ENCODE data around the gene HOXA4.

Gene HOXA4

GRCh38 chr7:27102581-27103442, 27.7 kb downstream of the HOXA4 start, which contains the start of gene HOXA2:
TSS of gene HOXA2 (minus strand) at chr7:27102683. CDS start at chr7:27102500, 183 bp downstream.
- DNase-seq, result no peak

DNA sequence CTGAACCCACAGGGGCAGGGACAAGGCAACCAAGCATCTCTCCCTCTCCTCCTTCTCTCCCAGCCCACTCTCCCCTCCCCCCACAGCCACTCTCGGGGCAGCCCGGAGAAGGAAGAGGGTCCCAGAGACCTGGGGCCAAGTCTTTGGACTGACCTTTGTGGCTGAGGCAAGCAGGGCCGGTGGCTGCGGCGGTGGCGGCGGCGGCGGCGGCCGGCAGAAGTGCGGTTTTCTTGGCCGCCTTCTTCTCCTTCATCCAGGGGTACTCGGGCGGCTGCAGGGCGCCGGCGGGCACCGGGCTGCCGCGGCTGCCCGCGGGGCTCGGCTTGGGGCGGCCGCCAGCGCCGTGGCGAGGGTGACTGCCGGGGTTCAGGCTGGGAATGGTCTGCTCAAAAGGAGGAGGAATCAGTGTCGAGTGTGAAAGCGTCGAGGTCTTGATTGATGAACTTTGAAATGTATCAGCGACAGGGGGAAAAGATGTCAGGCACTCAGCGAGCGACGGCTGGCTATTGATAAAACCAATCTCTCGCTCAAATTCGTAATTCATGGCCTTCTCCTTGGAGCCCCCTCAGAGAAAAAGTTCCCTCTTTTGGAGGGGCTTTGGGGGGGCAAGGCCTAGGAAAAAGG, 28.5 kb downstream of the HOXA4 start:
- DNase-seq, result no peak

DNA sequence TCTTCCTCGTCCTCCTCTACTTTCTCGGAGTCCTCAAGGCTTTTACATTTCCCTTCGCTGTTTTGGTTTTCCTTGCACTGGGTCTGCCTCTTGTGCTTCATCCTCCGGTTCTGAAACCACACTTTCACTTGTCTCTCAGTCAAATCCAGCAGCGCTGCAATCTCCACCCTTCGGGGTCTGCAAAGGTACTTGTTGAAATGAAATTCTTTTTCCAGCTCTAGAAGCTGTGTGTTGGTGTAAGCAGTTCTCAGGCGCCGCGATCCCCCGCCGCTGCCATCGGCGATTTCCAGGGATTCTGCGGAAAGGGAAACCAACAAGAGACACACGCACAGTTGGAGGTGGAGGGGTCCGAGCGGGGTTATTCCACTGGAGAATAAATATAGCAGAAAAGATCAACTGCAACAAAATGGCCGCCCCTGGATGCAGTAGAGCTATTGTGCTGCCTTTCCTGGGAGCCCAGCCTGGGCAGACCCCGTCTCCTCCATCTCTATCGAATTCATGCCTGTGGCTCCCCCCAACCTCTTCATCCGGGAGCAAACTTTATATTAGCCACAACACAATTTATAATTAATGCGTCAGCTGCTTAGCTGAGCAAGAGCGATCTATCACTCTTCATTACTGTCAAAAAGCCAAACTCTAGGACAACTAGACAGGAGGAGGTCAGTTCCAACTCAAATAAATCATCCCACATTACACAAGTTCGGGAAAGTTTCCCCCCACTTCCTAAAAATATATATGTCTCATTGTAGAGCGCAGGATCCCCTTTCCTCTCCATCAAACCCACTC, 29.2 kb downstream of the HOXA4 start:
- no peak for DNase-seq

DNA sequence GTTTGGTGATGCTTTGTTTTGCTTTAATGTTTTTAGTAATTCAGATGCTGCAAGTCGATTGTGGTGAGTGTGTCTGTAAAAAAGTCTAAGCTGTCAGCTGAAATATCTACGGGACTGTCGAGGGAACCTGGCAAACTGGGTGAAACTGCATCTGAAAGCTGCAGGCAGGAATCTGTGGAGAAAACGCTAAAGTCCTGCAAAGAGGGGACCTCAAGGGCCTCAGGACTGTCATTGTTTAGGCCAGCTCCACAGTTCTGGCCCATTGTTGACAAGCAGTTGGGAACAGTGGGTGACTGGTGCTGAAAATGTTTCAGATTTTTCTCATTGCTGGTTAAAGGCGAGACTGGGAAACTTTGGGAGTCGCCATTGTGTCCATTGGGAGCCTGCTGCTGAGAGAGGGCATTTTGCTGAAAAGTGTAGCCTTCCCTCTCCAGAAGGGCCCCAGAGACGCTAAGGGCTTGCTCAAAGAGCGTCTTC, 29.8 kb downstream of the HOXA4 start:
- no peak for DNase-seq

DNA sequence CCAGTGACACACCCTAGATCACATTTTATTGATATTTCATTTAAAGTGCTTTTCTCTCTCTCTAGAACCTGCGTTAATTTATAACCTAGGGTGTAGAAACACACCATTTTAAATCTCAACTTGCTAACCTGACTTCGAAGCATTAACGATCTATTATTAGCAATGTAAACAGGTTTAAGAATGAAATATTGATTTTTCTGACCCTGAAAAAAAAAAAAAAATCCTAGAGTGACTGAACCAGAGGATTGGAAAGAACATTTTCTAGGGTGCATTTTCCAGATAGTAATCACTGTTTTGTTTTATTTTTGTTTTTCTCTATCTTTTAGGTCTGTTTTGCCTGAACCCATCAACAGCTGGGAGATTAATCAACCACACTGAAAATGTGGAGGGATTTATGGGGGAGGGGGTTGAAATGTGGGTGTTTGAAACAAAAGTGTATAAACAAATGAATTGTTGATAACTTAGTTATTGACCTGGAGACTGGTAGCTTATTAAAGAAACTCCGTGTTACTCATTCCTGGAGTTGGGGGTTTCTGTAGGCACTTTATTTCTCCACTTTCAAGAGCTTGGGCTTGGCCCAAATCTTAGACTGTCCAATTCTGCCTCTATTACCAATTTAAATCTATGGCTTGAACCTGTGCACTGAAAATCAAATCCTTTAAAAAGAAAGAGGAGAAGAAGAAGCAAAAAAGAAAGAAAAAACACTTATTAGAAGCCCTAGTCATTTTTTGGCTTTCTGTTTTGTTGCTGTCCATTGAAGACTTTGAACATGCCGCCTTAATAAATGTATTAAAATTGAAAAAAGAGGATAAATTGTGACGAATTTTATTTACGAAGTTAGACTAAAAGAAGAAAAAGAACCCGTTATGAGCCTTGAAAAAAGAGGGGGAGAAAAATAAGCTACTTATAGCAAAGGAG, 30.8 kb downstream of the HOXA4 start:
- DNase-seq, result no peak

DNA sequence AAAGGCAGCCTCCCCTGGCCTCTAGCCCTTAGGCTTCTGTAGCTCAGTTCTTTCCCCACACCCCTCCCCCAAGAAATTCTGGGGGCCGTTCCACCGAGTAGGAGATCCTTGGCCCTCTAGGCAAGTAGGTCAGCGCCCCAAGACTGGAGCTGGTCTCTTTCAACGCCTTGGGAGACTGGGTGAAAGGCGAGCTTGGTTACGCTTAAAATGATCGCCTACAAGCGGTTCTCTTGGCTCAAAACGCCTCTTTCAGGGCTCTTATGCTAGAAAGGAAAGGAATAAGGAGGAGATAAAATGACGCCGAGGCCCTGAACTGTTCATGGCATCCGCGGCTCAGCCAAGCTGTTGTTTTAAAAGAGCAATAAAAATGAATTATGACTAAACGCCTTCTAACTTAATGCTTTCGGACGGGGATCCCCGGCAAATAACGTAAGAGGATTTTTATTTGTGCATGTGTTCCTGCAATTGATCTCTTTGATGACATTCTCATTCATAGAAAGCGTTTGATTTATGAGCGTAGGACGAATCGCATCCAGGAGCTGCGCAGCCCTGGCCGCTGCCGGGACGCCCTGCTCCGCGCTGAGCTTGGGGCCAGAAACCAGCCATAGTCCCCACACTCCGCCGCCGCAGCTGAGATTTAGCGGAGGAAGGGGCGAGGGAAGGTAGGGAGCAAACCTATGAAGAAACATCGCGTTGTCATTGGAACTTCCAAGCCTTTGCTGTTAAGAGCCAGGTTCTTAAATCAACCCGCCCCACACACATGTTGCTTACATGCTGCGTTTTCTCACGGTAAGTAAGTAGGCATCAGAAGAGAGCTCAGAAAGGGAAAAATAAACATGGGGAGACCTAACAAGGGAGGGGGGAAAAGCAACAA, 31.7 kb downstream of the HOXA4 start:
- DNase-seq, result no peak

DNA sequence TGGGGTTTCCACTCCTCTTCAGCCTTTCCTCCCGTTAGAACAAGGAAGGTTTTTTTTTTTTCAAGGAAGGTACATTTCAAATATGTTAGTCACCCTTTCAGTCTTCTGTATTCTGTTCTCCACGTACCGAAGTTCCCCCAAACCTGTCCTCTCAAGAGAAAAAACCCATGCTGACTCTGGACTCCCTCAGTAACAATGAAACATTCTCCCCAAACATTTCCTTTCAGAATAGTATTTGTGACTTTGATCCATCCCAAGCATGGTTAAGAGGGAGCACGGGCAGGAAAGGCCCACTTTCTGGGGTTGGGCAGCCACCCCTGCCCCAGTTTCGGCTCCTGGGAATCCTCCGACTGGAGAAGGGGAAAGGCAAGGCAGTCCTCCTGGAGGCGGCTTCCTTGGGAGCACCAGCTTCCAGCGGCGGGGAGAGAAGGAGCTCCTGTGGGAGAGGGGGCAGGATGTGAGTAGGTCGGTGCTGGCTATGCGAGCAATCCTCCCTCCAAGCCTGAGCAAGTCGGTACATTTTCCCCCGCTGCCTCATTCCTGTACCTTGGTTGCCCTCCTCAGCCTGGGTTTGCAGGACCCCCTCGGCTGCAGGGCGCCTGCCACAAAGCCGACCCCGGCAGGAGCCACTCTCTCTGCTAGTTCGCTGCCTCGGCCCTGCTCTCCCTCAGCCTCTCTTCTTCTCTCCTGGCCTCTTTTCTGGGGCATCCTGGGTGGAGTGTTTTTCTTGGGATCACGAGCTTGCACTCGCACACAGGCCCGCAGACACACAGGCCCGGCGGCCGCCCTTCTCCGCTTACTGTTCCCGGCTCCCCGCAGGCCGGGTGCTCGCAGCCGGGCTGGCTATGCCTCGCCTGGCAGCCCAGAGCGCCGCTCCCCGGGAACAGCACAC, 32.6 kb downstream of the HOXA4 start:
- DNase-seq, result no peak

DNA sequence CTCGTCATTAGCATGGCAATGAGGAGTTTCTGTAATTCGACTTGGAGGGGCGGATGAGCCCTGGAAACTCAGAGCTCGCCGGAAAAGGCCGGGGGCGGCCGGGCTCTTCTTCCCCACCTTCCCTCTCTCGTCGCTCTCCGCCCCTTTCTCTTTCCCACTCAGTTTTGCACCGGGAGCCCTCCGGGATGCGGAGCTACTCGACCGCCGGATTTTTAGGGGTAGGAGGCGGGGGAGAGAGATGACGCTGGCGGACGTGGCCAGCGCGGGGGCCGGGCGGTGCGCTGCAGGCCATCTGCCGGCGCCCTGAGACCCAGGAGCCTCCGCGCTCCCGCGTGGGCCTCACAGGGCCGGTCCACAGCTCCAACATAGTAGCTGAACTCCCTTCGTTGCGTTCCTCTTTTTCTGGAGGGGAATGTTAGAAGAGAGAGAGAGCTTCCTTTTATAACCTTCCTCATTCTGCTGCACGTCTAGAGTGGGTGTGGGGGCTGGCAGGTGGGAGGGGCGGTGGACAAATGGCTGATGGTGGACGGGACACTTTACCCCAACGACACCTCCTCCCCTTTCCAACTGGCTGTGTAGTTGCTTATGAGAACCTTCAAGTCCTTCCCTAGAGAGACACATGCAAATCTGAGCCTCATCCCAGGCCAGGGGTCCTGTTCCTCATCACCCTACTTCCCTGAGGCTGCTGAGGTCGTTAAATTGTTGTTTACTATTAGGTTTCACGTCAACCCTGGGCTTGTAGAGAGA, 33.6 kb downstream of the HOXA4 start:
- DNase-seq, result peak; percentile 69

- DNase-seq, result peak; percentile 96
Observed at GRCh38 chr7:27095897-27096767, 34.4 kb downstream of the HOXA4 start, which contains the start of gene HOXA1. TSS of gene HOXA1 (minus strand) at chr7:27096000. CDS start at chr7:27095912, 88 bp downstream.

- DNase-seq, result no peak
Observed at GRCh38 chr7:27095050-27095896, 35.3 kb downstream of the HOXA4 start.

- DNase-seq, result no peak
Observed at GRCh38 chr7:27094304-27095049, 36.1 kb downstream of the HOXA4 start.

GRCh38 chr7:27093184-27093895, 37.2 kb downstream of the HOXA4 start:
- DNase-seq, result no peak

- DNase-seq, result no peak
Observed at GRCh38 chr7:27092819-27093110, 37.8 kb downstream of the HOXA4 start.

GRCh38 chr7:27091941-27092818, 38.4 kb downstream of the HOXA4 start:
- no peak for DNase-seq

DNA sequence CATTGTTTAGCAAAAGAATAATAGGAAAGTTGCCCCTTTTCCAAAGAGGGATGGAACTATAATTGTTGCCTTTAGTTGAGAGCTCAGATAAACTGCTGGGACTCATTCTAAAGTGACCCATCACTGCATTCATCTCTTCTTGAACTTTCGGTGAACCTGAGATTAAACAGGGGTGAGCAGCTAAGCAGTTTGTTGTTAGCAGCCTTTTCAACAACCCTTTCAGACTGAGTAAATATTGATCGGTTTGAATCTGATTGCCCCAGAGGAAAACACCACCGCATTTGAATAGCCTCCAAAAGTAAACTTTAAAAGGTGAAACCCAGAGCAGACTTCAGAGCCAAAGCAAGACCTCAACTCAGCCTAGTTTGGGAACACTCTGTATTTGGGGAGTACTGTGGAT, 39.5 kb downstream of the HOXA4 start:
- DNase-seq, result no peak
